ENCODE data around the gene SSU72.

SSU72 gene

DNA sequence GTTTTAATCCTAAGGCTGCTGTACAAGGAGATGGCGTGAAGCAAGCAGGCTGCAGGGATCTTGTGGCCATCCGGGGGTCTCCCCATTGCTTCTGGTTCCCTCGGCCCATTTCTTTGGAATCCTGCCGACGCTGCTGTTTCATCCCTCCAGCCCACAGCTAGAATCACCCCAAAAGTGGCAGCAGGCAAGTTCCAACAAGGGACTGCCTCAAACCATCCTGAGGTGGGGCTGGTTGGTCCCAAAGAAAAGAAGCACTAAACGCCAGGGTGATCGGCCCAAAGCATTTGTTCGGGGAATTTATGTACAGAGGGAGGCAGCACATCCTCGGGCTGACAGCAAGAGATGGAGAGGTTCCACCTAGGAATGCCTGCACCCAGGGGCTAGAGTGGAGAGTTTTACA lies 36.1 kb upstream of the SSU72 start:
- no peak for DNase-seq (ENCODE audit: low spot score)

DNA sequence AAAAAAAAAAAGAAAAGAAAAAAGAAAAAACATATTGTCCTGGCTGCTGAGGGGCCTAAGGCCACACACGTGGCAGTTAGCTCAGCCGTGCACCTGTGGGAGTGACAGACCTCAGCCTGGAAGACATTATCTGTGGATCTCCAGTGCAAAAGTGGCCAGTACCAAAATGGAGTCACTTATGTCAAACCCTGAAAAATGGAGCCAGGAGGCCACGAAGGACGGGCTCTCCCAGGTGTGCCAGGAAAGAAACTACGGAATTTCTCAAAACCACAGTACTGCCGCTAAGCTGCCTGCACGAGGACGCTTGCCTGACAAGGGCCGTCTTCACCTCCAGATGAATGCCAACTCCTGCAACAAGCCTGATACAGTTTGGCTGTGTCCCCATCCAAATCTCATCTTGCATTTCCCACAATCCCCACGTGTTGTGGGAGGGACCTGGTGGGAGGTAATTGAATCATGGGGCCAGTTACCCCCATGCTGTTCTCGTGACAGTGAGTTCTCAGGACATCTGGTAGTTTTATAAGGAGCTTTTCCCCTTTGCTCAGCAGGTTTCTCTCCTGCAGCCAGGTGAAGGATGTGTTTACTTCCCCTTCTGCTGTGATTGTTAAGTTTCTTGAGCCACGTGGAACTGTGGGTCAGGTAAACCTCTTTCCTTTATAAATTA lies 35.3 kb upstream of the SSU72 start:
- no peak for DNase-seq (ENCODE audit: low spot score)

DNA sequence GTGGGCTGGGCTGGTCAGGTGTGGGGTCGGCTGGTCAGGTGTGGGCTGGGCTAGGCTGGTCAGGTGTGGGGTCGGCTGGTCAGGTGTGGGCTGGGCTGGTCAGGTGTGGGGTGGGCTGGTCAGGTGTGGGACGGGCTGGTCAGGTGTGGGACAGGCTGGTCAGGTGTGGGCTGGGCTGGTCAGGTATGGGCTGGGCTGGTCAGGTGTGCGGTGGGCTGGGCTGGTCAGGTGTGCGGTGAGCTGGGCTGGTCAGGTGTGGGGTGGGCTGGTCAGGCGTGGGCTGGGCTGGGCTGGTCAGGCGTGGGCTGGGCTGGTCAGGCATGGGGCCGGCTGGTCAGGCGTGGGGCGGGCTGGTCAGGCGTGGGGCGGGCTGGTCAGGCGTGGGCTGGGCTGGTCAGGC lies 31.6 kb upstream of the SSU72 start:
- DNase-seq (ENCODE audit: low spot score): no peak

DNA sequence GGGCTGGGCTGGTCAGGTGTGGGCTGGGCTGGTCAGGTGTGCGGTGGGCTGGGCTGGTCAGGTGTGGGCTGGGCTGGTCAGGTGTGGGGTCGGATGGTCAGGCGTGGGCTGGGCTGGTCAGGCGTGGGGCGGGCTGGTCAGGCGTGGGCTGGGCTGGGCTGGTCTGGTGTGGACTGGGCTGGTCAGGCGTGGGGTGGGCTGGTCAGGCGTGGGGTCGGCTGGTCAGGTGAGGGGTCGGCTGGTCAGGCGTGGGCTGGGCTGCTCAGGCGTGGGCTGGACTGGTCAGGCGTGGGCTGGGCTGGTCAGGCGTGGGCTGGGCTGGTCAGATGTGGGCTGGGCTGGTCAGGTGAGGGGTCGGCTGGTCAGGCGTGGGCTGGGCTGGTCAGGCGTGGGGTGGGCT lies 31.1 kb upstream of the SSU72 start:
- no peak for DNase-seq (ENCODE audit: low spot score)

DNA sequence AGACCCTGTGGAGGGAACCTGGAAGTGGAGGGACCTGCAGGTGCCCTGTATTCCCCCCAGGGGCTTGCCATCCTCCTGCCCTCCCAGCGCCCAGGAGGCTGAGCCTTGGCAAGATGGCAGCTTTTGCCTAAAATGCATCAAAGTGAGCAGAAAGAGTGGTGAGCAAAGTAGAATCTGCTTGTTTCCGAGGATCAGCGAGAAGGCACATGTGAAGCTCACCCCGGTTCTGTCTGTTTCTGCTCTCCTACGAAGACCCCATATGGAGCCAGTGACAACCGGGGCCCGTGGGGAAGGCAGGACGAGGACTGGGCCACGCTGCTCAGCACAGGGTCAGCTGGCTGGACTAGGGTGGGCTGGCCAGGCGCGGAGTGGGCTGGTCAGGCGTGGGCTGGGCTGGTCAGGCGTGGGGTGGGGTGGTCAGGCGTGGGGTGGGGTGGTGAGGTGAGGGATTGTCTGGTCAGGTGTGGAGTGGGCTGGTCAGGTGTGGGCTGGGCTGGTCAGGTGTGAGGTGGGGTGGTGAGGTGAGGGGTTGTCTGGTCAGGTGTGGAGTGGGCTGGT lies 30.4 kb upstream of the SSU72 start:
- no peak for DNase-seq (ENCODE audit: low spot score)

DNA sequence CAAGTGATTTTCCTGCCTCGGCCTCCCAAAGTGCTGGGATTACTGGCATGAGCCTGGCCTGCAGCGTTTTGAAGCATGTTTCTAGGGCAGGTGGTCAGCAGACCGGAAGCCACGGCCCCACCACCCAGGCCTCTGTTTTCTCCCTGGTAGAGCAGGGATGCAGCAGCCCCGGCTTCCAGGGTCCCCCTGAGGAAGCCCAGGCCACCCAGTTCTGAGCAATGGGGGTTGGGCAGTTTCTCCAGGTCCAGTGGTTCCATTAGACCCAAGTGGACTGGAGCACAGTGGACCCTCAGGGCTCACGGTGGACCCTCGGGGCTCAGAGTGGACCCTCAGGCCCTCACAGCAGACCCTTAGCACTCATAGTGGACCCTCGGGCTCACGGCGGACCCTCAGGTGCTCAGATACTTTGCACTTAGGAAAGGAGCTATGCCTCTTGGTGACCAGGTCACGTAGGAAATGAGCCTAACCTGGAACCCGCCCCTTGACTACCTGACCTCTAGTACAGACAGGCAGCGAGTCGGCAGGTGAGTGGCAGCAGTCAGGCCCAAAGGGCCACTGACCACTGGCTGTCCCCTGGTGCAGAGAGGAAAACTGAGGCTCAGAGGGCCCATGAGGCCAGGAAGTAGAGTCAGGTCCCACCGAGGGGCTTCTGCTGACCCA lies 29.8 kb upstream of the SSU72 start:
- no peak for DNase-seq (ENCODE audit: low spot score)

DNA sequence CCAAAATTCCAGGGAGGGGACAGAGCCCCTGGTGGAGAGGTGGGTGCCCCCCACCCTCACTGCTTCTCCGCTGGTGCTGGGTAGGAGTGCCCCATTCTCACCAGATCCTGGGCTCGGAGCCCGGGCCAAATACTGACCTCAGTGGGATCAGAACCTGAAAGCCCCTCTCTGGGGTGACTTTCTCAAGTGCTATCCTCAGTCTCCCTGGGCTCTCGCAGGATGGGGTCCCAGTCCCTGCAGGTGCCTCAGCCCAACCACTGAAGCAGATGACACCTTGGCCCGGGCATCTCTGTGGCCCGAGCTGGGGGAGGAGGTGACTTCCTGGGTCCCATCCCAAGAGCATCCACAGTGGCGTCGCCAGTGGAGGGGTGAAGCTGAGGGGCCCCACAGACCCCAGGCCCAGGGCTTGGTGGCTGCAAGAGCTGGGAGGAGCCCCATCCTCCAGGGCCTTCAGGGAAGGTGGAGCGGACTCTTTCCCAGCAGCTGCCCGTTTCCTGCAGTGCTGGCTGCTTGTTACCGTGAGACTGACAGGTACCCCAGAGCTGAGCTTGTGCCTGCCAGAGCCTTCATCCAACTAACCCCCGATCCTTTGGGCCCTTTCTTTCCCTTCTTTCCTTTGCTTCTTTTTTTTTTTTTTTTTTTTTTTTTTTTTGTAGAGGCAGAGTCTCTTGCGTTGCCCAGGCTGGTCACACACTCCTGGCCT lies 29.2 kb upstream of the SSU72 start:
- DNase-seq (ENCODE audit: low spot score): no peak

DNA sequence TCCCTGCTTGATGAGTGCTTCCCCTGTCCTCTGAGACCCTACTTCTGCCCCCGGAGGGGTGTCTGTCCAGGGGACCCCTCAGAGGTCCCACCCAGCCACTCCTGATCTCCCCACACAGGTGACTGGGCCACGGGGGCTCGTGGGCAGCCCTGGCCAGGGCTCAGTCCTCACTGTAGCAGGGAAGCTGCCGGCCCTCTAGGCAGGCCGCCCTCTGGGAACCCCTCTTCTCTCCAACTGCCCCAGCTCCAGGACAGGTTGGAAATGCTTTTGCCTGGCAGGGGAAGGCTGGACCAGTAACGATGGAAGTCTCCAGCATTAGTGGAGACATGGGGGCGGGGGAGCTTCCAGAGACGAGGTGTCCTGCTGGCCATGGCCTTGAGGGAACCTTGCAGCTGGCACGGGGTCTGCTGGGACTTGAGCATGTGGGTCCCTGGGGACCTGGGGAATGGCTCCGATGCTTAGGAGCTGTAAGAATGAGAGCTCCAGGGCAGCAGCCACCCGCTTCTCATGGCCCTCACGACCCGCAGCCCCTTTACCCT lies 28.4 kb upstream of the SSU72 start:
- DNase-seq (ENCODE audit: low spot score): no peak

DNA sequence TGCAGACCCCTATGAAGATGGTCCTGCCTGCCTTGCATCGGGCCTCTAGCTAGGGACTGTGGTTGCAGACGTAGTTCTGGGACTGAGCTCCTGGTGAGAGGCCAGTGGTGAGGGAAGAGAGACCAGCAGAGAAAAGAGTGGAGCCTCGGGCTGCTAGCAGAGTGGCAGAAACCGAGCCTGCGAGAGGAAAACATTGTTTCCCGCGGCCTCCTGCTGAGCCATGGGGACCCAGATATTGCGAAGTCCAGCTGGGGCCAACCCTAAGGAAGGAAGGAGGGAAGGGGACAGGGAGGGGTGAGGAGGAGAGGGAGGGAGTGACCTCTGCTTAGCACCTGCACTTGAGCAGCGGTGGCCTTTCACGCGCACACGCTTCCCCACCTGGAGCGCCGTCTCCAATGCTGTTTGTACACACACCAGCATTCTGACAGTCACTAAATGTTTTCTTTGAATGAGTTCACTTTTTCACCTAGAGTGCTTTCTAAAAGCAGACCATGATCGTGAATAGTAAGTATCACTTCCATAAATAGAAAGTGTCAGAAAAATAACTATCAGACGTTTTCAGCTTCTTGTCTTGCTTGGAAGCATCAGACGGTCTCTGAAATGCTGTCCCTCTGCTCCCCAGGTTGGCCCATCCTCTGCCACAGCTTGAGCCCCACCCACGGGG lies 27.8 kb upstream of the SSU72 start:
- no peak for DNase-seq (ENCODE audit: low spot score)

DNA sequence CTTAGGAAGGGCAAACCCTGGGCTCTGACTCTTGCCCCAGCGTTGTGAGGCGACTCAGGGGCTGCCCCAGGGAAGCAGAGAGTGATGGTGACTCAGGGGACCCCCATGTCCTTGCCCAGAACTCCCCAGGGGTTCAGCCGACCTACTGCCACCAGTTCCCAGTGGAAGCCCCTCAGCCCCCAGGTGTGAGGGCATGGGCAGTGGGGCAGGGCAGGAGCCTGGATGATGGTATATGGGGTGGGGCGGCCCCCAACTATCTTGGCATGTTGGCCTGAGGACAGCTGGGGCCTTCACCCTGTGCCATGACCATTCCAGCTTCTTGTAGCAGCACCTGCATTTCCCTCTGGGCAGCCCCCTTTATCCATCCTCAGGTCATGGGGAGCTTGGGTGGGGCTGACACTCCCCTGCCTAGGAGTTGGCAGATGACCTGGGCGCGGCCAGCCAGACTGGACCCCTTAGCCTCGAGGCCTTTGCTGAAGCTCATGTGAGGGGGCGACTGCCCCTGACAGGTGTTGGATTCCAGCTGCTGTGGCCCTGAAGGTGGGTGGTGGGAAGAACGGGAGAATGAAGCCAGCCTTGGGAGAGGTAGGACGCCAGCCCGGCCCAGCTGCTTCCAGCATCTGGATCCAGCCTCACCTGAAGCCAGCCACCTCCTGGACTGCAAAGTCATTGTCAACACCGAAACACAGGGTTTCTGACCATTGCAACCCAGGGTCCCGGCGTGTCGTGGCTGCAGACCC lies 27.1 kb upstream of the SSU72 start:
- DNase-seq (ENCODE audit: low spot score): no peak

DNA sequence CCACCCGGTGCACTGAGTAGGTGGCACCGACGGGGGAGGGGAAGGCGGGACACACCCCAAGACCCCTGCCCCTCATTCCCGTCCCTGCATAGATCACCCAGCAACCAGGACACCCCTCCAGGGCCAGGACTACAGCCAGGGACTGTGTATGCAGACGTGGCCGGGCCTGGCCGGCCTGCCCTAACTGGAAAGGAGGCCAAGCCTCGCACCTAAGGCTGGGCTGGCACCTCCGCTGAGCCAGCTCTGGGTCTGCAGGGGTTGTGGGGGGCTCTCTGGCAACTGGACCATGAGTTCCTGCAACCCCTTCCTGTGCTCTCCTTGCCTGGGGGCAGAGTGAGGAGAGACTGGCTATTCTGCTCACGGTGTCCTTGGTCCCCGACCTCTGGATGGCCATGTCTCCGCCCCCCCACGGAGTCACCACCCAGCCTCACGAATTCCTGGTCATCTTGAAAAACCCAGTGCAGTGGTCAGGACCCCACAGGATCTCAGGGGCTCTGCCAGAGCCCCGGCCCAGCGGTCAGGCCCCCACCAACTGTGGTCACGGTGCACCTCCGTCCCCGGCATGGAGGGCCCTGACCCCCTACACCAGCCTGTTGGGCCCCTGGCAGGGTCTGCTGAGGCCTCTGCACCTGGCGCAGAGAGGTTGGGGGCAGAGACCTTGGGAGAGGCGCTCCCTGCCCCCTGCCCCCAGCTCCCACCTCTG lies 26.3 kb upstream of the SSU72 start:
- no peak for DNase-seq (ENCODE audit: low spot score)

DNA sequence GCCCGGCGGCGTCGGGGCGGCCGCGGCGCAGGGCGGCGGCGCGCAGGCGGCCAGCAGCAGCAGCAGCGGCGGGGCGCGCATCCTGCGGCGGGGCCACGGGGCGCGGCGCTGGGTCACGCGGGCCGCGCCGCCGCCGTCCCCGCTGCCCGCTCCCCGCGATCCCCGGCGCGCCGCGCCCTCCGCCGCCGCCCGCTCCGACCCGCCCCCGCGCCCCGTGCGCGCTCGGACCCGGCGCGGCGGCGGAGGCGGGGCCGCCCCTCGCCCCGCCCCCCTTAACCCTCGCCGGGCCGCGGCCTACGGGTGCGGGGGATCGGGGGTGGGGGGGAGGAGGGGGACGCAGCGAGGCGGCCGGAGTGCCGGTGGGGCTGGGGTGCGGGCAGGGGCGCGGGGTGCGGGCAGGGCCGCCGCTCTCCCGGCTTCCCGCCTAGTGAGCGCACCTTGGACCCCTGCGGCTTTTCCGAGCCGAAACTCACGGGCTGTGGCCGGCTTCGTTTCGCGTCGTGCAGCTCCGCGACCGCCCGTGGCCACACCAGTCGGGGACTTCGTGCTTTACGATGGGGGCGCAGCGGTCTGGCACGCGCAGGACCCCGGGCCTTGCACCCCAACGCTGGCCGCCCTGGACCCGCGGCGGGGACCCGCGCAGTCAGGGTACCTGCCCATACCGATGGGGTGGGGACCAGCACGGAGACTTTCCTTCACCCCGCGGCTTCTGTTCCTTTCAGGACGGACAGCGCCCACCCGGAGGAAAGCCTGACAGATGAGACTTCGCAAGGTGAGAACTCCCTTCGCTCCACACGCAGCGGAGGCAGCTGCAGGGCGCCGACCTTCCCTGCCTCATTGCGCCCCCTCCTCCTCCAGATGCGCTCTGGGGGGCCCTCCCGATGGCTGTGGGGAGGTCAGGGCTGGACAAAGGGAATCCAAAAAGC lies 25.5 kb upstream of the SSU72 start, which contains the start of gene FNDC10:
TSS of gene FNDC10 (minus strand) at position 201 of the 926 bp plus-strand sequence. CDS start at position 81, 120 bp downstream.
- DNase-seq (ENCODE audit: low spot score): no peak

DNA sequence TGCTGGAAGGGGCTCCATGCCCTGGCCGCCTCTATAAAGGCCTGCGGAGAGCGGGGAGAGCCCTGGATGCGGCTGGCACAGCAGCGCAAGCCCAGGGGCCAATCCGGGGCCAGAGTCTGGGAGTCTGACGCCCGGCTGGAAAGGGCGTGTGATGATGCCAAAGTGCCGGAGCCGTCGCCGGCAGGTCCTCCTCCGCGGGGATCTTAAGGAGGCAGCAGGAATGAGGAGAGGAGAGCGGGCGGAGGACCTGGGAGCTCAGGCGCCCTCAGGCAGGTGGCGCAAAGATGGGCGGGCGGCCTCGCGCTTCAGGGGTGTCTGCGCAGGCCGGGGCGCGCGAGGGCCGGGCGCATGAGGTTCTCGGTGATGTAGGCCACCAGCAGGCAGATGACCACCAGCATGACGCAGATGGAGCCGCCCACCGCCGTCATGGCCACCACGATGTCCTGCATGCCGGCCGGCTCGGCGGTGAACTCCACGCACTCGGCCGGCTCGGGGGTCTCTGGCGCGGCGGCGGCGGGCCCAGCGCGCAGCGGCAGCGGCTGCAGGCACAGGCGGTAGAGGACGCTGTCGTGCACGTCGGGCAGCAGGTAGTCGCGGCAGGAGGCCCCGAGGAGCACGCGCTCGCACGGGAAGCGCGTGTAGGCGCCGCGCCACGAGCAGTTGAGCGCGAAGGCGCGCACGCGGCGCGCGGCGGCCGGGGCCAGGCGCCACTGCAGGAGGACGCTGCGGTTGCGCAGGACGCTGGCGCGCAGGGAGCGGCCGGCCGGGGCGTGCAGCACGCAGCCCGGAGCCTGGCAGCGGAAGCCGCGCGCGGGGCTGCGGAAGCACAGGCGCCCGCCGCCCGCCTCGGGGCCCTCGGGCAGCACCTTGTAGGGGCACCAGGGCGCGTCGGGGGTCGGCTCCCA lies 24.6 kb upstream of the SSU72 start:
- DNase-seq (ENCODE audit: low spot score): no peak

DNA sequence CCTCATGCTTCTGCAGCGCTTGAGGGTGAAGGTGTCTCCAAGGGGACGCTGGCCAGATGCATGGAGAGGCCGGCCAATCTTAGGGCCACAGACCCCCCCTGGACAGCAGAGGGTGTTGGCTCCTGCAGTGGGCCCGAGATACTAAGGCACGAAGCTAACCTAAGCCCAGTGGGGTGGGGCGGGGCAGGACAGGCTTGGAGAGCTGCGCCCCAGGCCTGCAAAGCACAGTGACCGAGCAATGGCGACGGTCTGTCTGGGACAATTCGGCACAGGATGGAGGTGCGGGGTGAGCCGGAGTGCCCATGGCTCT lies 24.0 kb upstream of the SSU72 start:
- no peak for DNase-seq (ENCODE audit: low spot score)

DNA sequence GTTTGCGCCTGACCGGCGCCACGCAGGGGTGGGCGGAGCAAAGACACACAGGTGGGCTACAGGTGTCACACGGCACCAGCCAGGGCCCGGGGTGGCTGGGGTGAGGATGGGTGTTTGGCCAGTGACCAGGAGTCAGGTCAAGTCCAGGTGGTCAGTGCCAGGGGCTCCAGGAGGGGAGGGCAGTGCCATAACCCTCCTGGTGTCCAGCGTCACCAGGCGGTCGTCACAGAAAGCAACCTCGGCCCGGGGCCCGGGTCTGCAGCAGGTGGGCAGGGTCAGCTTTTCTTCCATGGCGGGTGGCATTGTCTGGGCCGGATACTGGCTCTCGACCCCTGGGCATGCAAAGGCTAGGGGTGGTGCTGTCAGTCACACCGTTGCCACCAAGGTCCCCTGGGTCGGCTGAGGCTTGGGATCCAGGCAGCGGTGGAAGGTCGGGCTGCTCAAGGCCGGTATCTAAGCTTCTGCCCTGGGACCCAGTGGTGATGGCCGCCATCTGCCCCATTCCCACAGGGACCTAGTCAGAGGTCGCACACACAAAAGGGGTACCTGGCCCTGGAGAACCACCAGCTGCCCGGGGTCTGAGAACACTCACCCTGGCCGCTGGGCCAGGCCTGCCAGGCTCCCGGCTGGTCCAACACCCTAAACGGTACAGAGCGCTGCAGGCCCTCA lies 23.5 kb upstream of the SSU72 start:
- DNase-seq (ENCODE audit: low spot score): no peak

DNA sequence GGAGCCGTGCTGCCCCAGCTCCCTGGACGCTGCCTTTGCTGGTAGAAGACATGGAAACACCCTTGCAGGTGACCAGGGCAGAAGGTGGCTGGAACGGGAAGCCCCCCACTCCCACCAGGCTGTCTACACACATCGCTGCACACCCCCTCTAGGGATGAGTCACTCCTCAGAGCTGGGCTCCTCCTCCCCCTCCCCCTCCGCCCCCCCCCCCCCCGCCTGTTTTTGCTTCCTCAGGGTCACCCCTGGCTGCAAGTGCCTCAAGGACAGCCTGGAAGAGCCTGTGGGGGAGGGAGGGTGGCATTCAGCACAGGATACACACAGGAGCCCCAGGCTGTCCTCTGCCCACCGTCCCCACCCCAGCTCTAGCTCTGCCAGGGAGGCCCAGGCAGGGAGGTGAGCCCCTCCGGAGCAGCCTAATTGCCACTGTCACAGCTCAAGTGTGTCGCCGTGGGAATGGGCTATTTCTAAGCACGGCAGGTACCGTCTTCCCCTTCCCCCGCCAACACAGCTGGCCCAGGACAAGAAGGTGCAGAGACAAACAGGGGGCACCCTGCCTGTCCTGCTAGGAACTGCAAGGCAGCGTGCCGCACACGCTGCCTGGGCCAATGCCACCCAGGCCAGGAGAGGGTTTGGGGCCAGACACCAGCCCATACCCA lies 22.7 kb upstream of the SSU72 start:
- DNase-seq (ENCODE audit: low spot score): no peak

DNA sequence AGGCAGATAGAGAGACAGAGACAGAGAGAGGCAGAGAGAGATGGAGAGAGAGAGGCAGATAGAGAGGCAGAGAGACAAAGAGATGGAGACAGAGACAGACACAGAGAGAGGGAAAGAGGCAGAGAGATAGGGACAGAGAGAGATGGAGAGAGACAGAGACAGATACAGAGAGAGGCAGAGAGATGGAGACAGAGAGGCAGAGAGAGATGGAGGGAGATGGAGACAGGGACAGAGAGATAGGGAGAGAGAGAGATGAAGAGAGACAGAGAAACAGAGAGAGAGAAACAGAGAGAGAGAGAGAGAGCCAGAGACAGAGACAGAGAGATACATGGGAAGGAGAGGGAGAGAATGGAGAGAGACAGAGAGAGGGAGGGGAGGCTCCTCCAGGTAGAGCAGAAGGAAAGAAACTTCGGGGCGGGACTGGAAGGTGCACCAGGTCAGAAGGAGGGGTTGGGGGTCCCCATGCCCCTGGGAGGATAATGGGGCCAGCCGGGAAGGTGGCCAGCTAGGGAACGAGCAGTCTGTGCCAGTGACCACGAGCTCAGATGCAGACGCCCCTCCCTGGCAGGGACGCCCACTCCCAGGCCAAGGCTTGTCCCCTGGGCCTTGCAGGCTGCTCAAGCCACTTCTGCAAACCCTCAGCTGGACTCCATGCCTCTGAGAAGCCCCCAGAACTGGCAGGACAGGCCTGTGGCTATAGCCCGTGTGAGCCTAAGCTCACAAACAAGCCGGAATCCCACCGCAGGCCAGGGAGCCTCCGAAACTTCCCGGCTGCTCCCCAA lies 22.0 kb upstream of the SSU72 start:
- DNase-seq (ENCODE audit: low spot score): no peak
